HG03442 (cell line): ENCODE data around the gene PXMP2.

Experiments used
- ATAC-seq: cut with Tn5 transposase; IDR thresholded peaks from one replicate; pipeline ENCODE4 v1.9.1; 2021; ENCODE audit warnings: mild to moderate bottlenecking, moderate library complexity; ENCODE audit not compliant: unreplicated experiment

PXMP2 gene

GRCh38 chr12:132720606-132721345 is 33.4 kb downstream of the PXMP2 start:
- ATAC-seq = no peak

- ATAC-seq = no peak
Observed at GRCh38 chr12:132723015-132723763, 35.8 kb downstream of the PXMP2 start.

- no peak for ATAC-seq
Observed at GRCh38 chr12:132723764-132724140, 36.4 kb downstream of the PXMP2 start.

- no peak for ATAC-seq
Observed at GRCh38 chr12:132724506-132725241, 37.3 kb downstream of the PXMP2 start.

- ATAC-seq = no peak
Observed at GRCh38 chr12:132726386-132726785, 39.0 kb downstream of the PXMP2 start.

GRCh38 chr12:132727091-132727794 is 39.9 kb downstream of the PXMP2 start:
- ATAC-seq = no peak

- ATAC-seq = no peak
Observed at GRCh38 chr12:132728502-132728901, 41.1 kb downstream of the PXMP2 start.

GRCh38 chr12:132729541-132730320 is 42.3 kb downstream of the PXMP2 start:
- no peak for ATAC-seq

GRCh38 chr12:132730353-132730752 is 43.0 kb downstream of the PXMP2 start:
- no peak for ATAC-seq

- ATAC-seq = no peak
Observed at GRCh38 chr12:132731574-132731973, 44.2 kb downstream of the PXMP2 start.

GRCh38 chr12:132734206-132734605 is 46.8 kb downstream of the PXMP2 start:
- ATAC-seq = no peak

GRCh38 chr12:132735496-132735895 is 48.1 kb downstream of the PXMP2 start:
- no peak for ATAC-seq

GRCh38 chr12:132736378-132736777 is 49.0 kb downstream of the PXMP2 start:
- no peak for ATAC-seq

GRCh38 chr12:132736913-132737312 is 49.5 kb downstream of the PXMP2 start:
- no peak for ATAC-seq

- no peak for ATAC-seq
Observed at GRCh38 chr12:132739600-132740312, 52.4 kb downstream of the PXMP2 start.

GRCh38 chr12:132740313-132740646 is 52.9 kb downstream of the PXMP2 start:
- ATAC-seq = no peak

GRCh38 chr12:132740652-132741051 is 53.3 kb downstream of the PXMP2 start:
- ATAC-seq = no peak

- no peak for ATAC-seq
Observed at GRCh38 chr12:132741620-132742019, 54.2 kb downstream of the PXMP2 start.

- ATAC-seq = no peak
Observed at GRCh38 chr12:132743831-132744230, 56.4 kb downstream of the PXMP2 start.

GRCh38 chr12:132746613-132747012 is 59.2 kb downstream of the PXMP2 start:
- no peak for ATAC-seq
